ENCODE measurements around the gene ANKMY1.

Gene ANKMY1, protein sequence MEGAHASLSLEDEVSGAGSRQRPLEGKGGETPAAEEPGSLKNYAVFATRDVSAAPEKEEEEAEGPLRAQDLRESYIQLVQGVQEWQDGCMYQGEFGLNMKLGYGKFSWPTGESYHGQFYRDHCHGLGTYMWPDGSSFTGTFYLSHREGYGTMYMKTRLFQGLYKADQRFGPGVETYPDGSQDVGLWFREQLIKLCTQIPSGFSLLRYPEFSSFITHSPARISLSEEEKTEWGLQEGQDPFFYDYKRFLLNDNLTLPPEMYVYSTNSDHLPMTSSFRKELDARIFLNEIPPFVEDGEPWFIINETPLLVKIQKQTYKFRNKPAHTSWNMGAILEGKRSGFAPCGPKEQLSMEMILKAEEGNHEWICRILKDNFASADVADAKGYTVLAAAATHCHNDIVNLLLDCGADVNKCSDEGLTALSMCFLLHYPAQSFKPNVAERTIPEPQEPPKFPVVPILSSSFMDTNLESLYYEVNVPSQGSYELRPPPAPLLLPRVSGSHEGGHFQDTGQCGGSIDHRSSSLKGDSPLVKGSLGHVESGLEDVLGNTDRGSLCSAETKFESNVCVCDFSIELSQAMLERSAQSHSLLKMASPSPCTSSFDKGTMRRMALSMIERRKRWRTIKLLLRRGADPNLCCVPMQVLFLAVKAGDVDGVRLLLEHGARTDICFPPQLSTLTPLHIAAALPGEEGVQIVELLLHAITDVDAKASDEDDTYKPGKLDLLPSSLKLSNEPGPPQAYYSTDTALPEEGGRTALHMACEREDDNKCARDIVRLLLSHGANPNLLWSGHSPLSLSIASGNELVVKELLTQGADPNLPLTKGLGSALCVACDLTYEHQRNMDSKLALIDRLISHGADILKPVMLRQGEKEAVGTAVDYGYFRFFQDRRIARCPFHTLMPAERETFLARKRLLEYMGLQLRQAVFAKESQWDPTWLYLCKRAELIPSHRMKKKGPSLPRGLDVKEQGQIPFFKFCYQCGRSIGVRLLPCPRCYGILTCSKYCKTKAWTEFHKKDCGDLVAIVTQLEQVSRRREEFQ

GRCh38 chr2:240557808-240558207 lies at the start of gene ANKMY1:
Gene ANKMY1, minus strand, starts transcription at chr2:240557988. Its CDS starts 653 bp downstream, at chr2:240557335.
- peak within 1 kb of the TSS; percentile 49 for H3K4me3 ChIP-seq (ENCODE audit: low read depth, low read length)
- TF ChIP-seq, protein P1, sequence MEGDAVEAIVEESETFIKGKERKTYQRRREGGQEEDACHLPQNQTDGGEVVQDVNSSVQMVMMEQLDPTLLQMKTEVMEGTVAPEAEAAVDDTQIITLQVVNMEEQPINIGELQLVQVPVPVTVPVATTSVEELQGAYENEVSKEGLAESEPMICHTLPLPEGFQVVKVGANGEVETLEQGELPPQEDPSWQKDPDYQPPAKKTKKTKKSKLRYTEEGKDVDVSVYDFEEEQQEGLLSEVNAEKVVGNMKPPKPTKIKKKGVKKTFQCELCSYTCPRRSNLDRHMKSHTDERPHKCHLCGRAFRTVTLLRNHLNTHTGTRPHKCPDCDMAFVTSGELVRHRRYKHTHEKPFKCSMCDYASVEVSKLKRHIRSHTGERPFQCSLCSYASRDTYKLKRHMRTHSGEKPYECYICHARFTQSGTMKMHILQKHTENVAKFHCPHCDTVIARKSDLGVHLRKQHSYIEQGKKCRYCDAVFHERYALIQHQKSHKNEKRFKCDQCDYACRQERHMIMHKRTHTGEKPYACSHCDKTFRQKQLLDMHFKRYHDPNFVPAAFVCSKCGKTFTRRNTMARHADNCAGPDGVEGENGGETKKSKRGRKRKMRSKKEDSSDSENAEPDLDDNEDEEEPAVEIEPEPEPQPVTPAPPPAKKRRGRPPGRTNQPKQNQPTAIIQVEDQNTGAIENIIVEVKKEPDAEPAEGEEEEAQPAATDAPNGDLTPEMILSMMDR (IDR thresholded peaks at IDR 0.05; ENCODE audit: insufficient read depth, low read depth, low read length, missing control alignments) = no peak
- peak; percentile 86 for DNase-seq (ENCODE audit: low read depth)

- TF ChIP-seq, protein P1 (IDR thresholded peaks at IDR 0.05; ENCODE audit: insufficient read depth, low read depth, low read length, missing control alignments) = no peak
- H3K4me3 ChIP-seq (ENCODE audit: low read depth, low read length) = no peak overlapping the region
- DNase-seq (ENCODE audit: low read depth) = no peak
Measured at GRCh38 chr2:240605867-240606743, 48.3 kb upstream of the ANKMY1 start.

GRCh38 chr2:240604939-240605716 lies 47.3 kb upstream of the ANKMY1 start:
- no peak overlapping the region for H3K4me3 ChIP-seq (ENCODE audit: low read depth, low read length)
- TF ChIP-seq, protein P1 (IDR thresholded peaks at IDR 0.05; ENCODE audit: insufficient read depth, low read depth, low read length, missing control alignments) = no peak
- no peak for DNase-seq (ENCODE audit: low read depth)

GRCh38 chr2:240604291-240604938 lies 46.6 kb upstream of the ANKMY1 start:
- peak; percentile 45 for DNase-seq (ENCODE audit: low read depth)
- TF ChIP-seq, protein P1 (IDR thresholded peaks at IDR 0.05; ENCODE audit: insufficient read depth, low read depth, low read length, missing control alignments) = peak; percentile 55
- H3K4me3 ChIP-seq (ENCODE audit: low read depth, low read length) = no peak overlapping the region

GRCh38 chr2:240603846-240604245 lies 46.1 kb upstream of the ANKMY1 start:
- TF ChIP-seq, protein P1 (IDR thresholded peaks at IDR 0.05; ENCODE audit: insufficient read depth, low read depth, low read length, missing control alignments) = no peak
- DNase-seq (ENCODE audit: low read depth) = no peak
- H3K4me3 ChIP-seq (ENCODE audit: low read depth, low read length) = no peak overlapping the region
